CD4-positive, alpha-beta T cell treated with Interleukin-12 subunit alpha and Interleukin-12 subunit beta, for 1 hour (primary cell): ENCODE data around the gene PLAAT4.
A peak's percentile ranks its signal among the peaks of the same experiment; 100 is the strongest.

Experiments
- DNase-seq: peaks from one replicate; pipeline ENCODE4 v3.0.0-alpha.2; 2020

The PLAAT4 gene, protein sequence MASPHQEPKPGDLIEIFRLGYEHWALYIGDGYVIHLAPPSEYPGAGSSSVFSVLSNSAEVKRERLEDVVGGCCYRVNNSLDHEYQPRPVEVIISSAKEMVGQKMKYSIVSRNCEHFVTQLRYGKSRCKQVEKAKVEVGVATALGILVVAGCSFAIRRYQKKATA

DNA sequence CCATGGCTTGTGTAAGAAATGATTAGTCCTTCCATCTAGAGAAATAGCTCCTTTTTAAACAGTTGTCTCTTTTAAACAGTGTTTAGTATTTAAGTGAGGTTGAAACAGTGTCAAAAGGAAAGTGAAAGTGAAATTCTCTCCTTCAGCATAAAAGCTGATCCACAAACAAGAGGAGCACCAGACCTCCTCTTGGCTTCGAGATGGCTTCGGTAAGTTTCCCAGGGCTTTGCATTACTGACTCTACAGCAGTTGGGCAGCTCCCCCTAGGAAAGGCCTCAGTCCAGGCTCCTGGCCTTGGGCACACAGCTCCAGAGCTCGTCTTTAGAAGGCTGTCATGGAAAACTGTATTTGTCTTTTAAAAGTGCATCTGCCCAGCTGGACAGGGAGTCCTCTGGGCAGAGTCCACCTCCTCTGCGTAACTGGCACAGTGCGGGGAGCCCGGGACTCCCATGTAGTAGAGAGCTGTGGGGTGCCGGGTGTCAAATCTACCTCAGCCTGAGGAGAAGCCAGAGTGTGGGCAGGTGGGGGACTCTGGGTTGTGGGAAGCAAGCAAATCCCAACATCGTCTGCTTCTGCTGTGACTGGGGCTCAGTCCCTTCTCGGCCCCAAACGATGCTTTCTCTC, at the start of gene PLAAT4:
PLAAT4 (plus strand) TSS at position 140 of the 624 bp plus-strand sequence; CDS start at position 201, 61 bp downstream.
- DNase-seq, result peak; percentile 69

DNA sequence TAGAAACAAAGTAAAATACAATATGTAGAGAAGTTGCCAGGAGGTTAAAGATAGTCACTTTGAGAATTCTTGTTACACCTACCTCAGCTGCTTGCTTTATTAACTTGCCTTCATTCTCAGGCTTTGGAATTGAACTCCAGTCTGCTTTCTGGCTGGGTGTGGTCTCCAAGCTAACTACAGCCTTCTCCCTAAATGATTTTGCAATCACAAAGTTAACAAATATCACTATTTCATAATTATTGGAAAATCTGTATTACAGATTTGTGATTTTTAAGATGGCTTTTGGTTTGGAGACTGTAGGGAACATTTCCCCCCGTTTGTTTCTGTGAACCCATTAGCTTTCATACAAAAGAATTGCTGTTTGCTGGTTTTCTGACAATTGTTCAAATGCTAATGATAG, 47.8 kb upstream of the PLAAT4 start:
- no peak for DNase-seq

DNA sequence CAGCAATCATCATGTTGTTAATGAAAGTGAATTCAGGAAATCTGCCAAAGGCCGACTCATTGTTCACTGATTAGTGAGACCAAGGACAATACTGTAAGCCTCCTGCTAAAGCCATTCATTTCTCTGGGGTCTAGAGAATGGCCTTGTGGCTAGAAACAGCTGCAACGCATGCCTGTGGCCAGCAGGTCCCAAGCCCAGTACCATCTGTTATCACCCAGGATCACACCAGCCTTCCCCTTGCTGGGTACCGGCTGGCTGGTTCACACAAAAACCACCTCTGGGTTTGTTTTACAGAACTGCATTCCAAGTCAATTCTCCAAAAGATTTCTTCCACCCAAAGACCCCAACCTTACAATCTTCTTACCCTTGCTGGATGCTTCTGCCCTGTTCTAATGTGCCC, 46.7 kb upstream of the PLAAT4 start:
- no peak for DNase-seq

DNA sequence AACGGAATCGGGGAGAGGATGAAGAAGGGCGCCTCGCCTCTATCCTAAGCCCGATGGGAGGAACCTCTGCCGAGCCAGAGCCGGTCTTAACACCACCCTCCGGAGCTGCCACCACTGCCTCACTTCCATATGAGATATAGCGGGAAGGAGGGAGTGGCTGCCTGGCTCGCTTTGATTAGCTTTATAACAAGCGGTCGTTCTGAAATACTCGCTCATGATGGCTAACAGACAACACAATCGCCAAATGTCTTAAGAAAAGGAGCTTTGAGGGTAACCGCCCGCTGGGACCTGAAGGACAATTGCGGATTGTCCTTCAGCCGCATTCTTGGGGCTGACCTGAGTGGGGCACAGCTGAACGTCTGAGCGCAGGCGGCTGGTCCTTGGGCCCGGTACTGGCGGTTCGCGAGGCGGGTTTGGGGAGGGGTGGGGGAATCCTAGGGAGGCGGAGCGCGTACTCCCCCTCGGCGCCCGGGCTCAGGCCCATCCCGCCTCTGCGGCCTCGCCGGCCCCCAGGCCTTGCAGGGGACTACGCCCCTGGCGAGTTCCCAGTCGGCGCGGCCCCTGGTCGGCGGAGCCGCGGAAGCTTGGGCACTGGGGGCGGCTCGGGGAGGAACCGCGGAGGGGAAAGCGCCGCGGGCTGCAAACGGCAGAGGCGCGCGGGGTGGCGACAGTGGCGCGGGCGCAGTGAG, 45.9 kb upstream of the PLAAT4 start, which contains the start of gene PLAAT5:
PLAAT5 (minus strand) TSS at position 617 of the 689 bp plus-strand sequence; CDS start at position 484, 133 bp downstream.
- DNase-seq, result peak; percentile 6

DNA sequence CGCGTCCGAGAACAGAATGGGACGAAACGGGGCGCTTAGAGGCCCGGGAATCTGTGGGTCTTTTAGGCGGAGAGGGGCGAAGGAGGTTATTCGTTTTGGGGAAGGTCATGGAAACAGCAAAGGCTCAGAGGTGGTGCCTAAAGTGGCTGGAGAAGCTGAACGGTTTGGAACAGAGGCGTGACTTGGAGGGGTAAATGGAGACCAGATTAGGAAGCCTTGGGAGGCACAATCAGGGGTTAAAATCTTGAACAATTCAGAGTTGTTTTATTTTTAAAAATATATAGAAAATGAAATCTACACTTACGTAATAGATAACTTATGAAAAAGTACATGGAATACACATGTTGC, 45.4 kb upstream of the PLAAT4 start:
- no peak for DNase-seq

DNA sequence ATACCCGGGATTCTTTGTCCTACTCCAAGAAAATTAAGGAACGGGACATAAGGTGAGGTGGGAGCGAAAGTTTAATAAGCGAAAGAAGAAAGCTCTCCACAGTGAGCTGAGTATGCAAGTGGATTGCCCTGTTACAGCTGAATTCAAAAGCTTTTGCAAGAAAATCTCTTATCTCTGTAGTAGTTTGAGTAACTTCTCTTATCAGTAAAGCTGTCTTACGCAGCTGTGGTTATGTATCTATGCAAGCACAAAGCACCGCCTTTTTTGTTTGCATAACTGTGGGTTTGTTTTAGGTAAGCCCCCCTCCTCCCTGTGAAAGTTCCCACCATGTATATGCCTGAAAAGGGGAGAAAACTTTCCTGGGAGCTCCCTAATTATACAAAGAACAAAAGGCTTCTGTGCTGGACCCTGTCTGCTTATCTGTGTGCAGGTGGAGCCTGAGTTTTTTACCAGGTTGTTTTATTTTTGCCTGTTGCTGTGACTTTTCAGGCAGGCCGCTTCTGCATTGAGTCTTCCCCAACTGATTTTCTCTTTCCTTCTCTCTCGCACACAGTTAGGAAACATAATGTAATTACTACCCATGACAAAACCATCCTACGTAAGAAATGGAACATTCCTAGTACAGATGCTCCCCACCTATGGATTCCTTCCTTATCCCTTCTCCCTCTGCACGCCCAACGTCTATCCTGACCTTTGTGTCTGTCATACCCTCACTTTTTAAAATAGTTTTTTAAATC, 44.8 kb upstream of the PLAAT4 start:
- DNase-seq, result no peak

DNA sequence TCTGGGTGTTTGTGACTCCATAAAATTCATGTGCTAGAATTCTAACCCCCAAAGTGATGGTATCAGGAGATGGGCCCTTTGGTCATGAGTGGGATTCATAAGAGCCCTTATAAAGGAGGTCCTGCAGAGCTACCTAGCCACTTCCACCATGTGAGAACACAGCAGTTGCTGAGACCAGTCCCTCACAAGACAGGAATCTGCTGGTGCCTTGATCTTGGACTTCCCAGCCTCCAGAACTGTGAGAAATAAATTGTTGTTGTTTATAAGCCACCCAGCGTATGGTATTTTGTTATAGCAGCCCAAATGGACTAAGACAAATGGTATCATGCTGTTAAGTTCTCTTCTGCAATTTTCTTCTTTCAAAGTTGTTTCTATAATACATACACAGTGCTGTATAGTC, 44.2 kb upstream of the PLAAT4 start:
- no peak for DNase-seq

DNA sequence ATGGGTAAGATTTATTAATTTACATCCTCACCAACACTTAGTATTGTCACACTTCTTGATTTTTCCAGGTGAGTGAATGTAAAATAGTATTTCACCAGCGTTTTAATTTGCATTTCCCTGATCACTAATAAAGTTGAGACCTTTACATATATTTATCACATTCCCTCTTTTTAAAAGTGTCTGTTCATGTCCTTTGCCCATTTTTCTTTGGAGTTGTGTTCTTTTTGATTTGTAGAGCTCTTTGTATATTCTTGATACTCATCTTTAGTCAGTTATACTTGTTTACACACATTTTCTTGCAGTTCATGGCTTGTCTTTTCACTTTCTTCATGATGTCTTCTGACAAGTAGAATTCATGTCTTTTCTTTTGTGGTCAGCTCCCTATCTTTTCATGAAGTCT, 43.5 kb upstream of the PLAAT4 start:
- DNase-seq, result no peak

DNA sequence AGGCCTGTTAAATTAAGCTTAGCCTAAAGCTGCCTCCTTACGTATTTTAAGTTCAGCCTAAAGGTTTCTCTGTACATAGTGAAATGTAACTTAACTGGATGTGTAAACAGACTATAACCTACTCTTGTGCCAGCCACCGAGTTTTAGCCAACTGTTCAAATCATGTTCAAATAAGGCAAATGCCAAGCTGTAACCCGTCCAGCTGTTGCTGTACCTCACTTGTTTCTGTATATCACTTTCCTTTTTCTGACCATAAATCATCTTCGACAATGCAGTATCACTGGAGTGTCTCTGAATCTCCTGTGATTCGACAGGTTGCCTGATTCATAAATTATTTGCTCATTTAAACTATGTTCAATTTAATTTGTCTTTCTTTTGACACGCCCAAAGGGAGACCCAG, 41.6 kb upstream of the PLAAT4 start:
- no peak for DNase-seq

DNA sequence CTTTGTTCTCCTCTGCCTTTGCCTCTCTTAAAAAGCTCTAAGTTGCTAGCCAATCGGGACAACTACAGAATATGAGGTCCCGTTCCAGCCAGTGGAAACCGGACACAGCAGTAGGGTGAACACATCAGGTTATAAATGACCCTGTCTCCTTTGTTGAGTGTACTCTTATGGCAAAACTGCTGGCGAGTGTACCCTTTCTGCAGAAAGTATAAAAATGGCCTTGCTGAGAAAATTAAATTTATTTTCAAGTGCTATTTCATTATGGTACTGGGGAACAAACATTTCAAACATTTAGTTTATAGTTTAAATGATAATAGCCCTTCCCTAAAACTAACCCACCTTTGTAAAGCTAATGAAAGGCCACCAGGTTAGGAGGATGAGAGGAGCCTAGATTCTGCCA, 36.7 kb upstream of the PLAAT4 start:
- no peak for DNase-seq

DNA sequence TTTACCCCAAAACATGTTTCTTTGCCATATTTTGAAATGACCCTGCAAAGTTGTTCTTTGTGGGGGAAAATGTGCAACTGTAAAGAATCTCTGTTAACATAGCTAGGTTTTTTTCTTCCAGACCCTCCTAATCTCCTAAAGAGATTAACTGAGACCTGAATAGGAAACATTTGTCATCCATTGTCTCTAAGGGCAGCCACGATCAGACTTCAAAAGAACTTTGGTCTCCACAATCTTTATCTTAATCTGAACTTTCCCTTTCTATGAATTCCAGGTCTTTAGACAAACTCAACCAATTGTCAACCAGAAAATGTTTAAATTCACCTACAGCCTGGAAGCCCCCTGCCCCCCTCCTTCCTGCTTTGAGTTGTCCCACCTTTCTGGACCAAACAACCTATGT, 35.4 kb upstream of the PLAAT4 start:
- DNase-seq, result no peak

DNA sequence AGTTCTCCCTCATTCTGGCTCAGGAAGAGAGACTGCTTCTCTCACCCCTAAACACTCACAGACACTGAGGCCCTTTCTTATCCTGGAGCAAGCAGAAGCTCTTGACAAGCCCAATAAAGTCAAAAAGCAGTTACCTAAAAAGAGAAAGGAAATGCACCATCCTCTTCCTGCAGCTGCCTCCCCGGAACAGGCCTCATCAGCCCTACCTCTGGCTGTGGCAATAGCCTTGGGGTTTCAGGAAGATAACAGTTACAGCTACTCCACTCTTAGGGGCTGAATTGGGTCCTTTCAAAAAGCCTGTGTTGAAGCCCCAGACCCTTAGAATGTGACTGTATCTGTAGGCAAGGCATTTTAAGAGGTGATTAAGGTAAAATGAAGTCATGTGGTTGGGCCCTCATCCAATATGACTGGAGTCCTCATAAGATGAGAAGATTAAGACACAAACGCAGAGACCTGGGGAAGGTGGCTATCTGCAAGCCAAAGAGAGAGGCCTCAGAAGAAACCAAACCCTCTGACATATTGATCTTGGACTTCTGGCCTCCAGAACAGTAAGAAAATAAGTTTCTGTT, 34.3 kb upstream of the PLAAT4 start:
- DNase-seq, result no peak

DNA sequence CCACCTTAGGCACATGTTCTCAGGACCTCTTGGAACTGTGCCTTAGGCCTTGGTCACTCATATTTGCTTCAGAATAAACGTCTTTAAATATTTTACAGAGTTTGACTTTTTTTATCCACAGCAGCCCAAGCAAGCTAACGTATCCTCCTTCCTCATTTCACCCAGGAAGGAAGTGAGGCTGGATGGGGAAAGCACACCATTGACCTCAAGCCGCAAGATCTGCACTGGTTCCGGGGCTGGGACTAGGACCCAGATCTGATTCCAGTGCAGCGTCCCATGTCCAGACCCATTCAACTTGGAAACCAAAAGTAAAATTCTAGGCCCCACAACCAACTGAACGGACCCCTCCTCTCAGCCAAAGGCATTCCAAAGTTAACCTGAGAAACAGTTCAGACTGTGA, 33.1 kb upstream of the PLAAT4 start:
- no peak for DNase-seq

DNA sequence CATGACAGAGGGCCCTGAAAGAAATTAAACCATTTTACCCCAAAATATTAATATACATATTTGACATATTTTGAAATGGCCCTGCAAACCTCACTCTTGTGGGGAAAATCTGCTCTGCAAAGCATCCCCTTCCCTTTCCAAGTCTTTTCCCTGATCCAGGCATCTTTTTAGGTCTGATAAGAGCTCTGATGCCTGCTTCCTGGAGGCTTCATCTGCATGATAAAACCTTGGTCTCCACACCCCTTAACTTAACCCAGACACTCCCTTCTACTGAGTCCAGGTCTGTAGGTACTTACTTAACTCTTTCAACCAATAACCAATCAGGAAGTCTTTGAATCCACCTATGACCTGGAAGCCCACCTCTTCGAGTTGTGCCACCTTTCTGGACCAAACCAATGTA, 32.6 kb upstream of the PLAAT4 start:
- DNase-seq, result no peak

DNA sequence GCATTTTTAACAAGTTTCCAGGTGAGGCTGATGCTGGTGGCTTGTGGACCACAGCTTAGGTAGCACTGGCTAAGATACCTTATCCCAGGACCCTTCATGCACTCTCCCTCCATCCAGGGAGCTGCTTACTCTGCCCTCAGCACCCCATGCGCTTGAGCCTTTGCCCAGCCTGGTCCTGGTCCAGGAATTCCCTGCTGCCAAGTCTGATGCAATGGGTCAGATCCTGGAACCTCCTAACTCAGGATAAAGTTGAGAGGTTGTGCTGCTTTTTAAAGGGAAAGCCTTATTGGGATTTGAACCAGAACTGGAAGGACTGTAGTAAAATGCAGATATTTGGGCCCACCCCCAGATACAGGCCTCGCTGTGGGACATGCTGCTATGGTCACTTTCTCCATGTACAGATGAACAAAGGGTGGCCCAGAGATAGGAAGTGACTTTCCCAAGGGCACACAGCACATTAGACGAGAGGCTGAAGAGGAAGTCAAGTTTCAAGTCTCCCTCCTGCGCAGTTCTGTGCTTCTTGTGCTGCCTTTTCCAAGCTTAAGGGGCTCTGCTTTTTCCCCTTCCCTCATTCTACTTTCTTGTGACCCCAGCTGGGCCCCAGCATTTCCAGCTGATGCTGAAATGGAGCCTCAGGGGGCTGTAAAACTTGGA, 31.5 kb upstream of the PLAAT4 start:
- no peak for DNase-seq

DNA sequence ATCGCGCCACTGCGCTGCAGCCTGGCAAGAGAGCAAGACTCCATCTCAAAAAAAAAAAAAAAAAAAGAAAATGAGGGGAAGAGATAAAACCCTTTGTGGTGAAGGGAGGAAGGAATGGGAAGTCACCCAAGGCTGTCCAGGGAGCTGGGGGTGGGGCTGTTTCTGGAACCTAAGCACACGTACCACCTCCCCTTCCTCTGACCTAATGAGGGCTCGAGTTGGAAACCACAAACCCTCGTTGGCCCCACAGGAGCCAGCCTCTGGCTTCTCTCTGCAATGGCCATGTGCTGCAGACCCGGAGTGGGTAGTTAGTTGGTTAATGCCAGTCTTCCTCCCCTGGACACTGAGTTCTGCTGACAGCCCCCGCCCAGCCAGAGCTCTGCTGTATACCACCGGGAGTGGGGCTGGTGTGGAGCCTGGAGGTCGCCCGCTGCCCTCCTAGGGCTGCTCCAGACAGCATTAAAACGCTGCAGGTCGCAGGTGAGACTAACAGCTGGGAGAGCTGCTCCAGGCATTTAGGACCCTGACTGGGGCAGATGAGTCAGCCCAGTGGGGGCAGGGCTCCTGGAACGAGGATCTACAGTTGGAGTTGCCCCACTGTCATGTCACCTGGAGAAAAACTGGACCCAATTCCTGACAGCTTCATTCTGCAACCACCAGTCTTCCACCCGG, 30.6 kb upstream of the PLAAT4 start, which contains the start of gene LGALS12:
LGALS12 (plus strand) TSS at position 228 of the 672 bp plus-strand sequence; CDS start at position 603, 375 bp downstream.
- DNase-seq, result no peak

DNA sequence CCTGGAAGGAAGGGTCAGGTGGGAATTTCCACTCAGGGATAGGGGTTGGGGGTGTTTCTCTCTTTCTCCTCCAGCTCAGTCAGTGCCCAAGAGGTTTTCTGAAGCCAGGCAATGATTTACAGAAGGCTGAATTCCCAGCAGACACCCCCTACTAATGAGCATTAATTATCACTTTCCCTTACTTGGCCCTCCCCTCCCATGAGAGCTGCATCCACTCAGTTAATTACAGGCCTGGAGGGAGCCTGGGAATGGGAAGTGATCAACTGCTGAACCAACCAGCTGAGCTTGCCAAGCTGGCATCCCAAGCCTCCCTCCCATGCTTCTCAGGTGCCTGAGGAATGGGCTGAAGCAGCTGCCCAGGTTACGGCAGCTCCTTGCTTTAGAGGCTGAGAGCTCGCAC, 29.7 kb upstream of the PLAAT4 start:
- DNase-seq, result no peak

DNA sequence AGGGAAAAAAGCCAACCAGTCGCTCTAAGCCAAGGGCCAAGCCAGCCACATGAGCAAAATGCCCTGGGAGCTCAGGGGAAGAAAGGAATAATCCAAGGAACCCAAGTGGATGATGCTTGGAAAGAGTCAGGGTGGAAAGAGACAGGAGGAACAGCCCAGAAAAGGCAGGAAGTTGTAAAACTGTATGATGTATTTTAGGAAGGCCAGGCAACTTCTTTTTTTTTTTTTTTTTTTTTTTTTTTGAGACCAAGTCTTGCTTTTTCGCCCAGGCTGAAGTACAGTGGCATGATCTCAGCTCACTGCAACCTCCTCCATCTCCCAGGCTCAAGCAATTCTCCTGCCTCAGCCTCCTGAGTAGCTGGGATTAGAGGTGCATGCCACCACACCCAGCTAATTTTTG, 29.1 kb upstream of the PLAAT4 start:
- DNase-seq, result no peak

DNA sequence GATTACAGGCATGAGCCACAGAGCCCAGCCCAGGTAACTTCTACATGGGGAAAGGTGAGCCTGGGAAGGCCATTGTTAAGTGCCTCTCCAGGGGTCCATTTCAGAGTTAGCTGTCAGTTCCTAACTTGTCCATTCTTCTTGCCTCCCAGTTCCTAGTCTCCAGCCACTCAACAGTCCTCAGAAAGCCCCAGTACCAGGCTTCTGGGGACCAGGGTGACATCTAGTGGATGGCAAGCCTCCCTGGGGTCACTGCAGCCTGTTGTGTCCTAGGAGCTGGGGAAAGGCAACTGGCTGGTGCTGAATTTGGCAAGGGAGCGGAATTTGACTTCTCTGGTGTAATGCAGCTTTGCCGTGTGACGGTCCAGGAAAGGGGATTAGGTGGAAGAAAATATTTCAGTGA, 28.6 kb upstream of the PLAAT4 start:
- no peak for DNase-seq

DNA sequence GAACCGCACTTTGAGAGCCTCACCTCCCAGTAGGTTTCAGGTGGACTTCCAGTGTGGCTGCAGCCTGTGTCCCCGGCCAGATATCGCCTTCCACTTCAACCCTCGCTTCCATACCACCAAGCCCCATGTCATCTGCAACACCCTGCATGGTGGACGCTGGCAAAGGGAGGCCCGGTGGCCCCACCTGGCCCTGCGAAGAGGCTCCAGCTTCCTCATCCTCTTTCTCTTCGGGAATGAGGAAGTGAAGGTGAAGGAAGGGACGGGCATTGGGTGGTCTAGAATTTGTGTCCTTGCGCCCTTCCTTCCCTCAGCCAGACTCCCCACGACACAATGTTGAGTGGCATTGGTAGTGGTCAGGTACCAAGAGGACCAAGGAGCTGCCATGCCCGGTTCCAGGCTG, 27.9 kb upstream of the PLAAT4 start:
- DNase-seq, result no peak

DNA sequence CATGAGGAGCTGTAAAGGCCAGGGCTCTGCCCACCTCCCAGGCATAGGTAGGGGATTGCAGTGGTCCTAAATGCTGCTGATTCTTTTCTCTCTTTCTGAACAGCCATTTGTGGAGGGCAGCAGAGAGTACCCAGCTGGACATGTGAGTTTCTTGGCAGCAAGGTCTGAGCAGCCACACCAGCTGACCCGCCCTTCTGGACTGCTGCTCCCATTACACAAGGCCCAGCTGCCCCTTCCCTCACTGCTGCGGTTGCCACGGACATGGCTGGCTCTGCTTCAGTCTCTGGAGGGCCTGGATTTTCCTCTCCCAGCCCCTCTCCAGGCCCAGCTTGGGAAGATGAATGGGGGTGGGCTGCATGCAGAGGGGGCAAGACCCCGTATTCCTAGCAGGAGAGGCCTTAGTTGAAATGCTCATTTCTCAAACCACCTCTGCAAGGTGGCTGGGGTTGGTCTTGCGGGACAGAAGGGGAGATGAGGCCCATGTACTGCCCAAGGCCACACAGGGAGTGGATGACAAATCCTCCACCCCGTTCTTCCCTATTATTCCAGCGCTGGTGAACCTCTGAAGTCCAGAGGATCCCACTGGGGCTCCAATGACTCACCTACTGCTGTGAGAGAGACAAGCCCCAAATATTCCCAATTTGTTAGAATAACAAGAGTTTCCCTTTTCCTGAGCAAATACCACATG, 26.1 kb upstream of the PLAAT4 start:
- no peak for DNase-seq
